ENCODE data around the gene MFGE8. TPM values are rescaled to one million over a fixed set of nuclear protein-coding genes. Genes with fewer than 3 reads are reported as not detected.

MFGE8 gene
- polyA plus RNA-seq, 1 donor from 2014 or later: 1.1 TPM

GRCh38 chr15:88872706-88873105 is 40.5 kb downstream of the MFGE8 start:
- no peaks in the 10 kb centered on the region for H3K27me3 ChIP-seq (ENCODE audit: insufficient read depth, low read depth, low read length)
- H3K36me3 ChIP-seq (ENCODE audit: insufficient read depth, low read length): no peaks in the 10 kb centered on the region
- no peaks in the 10 kb centered on the region for H3K9me2 ChIP-seq (ENCODE audit: insufficient read depth, low read length)
- no peaks in the 10 kb centered on the region for H4K20me1 ChIP-seq (ENCODE audit: insufficient read depth)
- TF ChIP-seq EP300 (conservative IDR thresholded peaks at IDR 0.05; ENCODE audit: poor library complexity, severe bottlenecking) (no peak), POLR2AphosphoS5 (IDR thresholded peaks at IDR 0.05) (no peak), EZH2 (IDR thresholded peaks at IDR 0.05; ENCODE audit: borderline replicate concordance, insufficient read depth, low read length, poor library complexity, severe bottlenecking) (no peak), SMC3 (conservative IDR thresholded peaks at IDR 0.05; ENCODE audit: poor library complexity) (no peak), RAD21 (conservative IDR thresholded peaks at IDR 0.05) (no peak), CTCF (IDR thresholded peaks at IDR 0.05; ENCODE audit: poor library complexity, severe bottlenecking) (no peak), REST (IDR thresholded peaks at IDR 0.05; ENCODE audit: borderline replicate concordance) (no peak), MXI1 (conservative IDR thresholded peaks at IDR 0.05; ENCODE audit: poor library complexity, severe bottlenecking) (no peak), TAF1 (IDR thresholded peaks at IDR 0.05; ENCODE audit: low read depth) (no peak)
- H3K4me3 ChIP-seq (ENCODE audit: low read length): no peak overlapping the region
- H3K4me2 ChIP-seq (ENCODE audit: low read length): no peak overlapping the region
- no peaks in the 10 kb centered on the region for H3F3A ChIP-seq (ENCODE audit: insufficient read depth, low read length, poor library complexity, severe bottlenecking)
- no peak overlapping the region for H2AFZ ChIP-seq (ENCODE audit: low read depth, low read length)
- H3K9ac ChIP-seq (ENCODE audit: low read length): no peak overlapping the region
- H3K79me2 ChIP-seq (replicated peaks; ENCODE audit: insufficient read depth, low read length): no peaks in the 10 kb centered on the region
- H3K9me3 ChIP-seq (ENCODE audit: low read length): no peaks in the 10 kb centered on the region
- no peak overlapping the region for H3K27ac ChIP-seq (ENCODE audit: low read length)

GRCh38 chr15:88872106-88872505 is 41.1 kb downstream of the MFGE8 start:
- no peak overlapping the region for H3K27ac ChIP-seq (ENCODE audit: low read length)
- H3K9me3 ChIP-seq (ENCODE audit: low read length): no peaks in the 10 kb centered on the region
- H3K27me3 ChIP-seq (ENCODE audit: insufficient read depth, low read depth, low read length): no peaks in the 10 kb centered on the region
- no peak overlapping the region for H2AFZ ChIP-seq (ENCODE audit: low read depth, low read length)
- H3K9ac ChIP-seq (ENCODE audit: low read length): no peak overlapping the region
- H3F3A ChIP-seq (ENCODE audit: insufficient read depth, low read length, poor library complexity, severe bottlenecking): no peaks in the 10 kb centered on the region
- no peak for TF ChIP-seq MXI1 (conservative IDR thresholded peaks at IDR 0.05; ENCODE audit: poor library complexity, severe bottlenecking)
- H3K4me2 ChIP-seq (ENCODE audit: low read length): no peak overlapping the region
- H3K4me3 ChIP-seq (ENCODE audit: low read length): no peak overlapping the region
- no peaks in the 10 kb centered on the region for H3K79me2 ChIP-seq (replicated peaks; ENCODE audit: insufficient read depth, low read length)
- H3K9me2 ChIP-seq (ENCODE audit: insufficient read depth, low read length): no peaks in the 10 kb centered on the region
- no peaks in the 10 kb centered on the region for H3K36me3 ChIP-seq (ENCODE audit: insufficient read depth, low read length)
- H4K20me1 ChIP-seq (ENCODE audit: insufficient read depth): no peaks in the 10 kb centered on the region

- H3K27ac ChIP-seq (ENCODE audit: low read length): no peak overlapping the region
- H2AFZ ChIP-seq (ENCODE audit: low read depth, low read length): no peak overlapping the region
- H3K27me3 ChIP-seq (ENCODE audit: insufficient read depth, low read depth, low read length): no peaks in the 10 kb centered on the region
- H3K79me2 ChIP-seq (replicated peaks; ENCODE audit: insufficient read depth, low read length): no peaks in the 10 kb centered on the region
- no peak overlapping the region for H3K4me2 ChIP-seq (ENCODE audit: low read length)
- TF ChIP-seq POLR2AphosphoS5 (IDR thresholded peaks at IDR 0.05) (no peak), EZH2 (IDR thresholded peaks at IDR 0.05; ENCODE audit: borderline replicate concordance, insufficient read depth, low read length, poor library complexity, severe bottlenecking) (no peak), MXI1 (conservative IDR thresholded peaks at IDR 0.05; ENCODE audit: poor library complexity, severe bottlenecking) (no peak), REST (IDR thresholded peaks at IDR 0.05; ENCODE audit: borderline replicate concordance) (no peak), SMC3 (conservative IDR thresholded peaks at IDR 0.05; ENCODE audit: poor library complexity) (no peak), TAF1 (IDR thresholded peaks at IDR 0.05; ENCODE audit: low read depth) (no peak), CTCF (IDR thresholded peaks at IDR 0.05; ENCODE audit: poor library complexity, severe bottlenecking) (no peak), EP300 (conservative IDR thresholded peaks at IDR 0.05; ENCODE audit: poor library complexity, severe bottlenecking) (no peak), RAD21 (conservative IDR thresholded peaks at IDR 0.05) (no peak)
- H3F3A ChIP-seq (ENCODE audit: insufficient read depth, low read length, poor library complexity, severe bottlenecking): no peaks in the 10 kb centered on the region
- H3K9me3 ChIP-seq (ENCODE audit: low read length): no peaks in the 10 kb centered on the region
- no peaks in the 10 kb centered on the region for H4K20me1 ChIP-seq (ENCODE audit: insufficient read depth)
- no peaks in the 10 kb centered on the region for H3K36me3 ChIP-seq (ENCODE audit: insufficient read depth, low read length)
- H3K9ac ChIP-seq (ENCODE audit: low read length): no peak overlapping the region
- no peaks in the 10 kb centered on the region for H3K9me2 ChIP-seq (ENCODE audit: insufficient read depth, low read length)
- no peak overlapping the region for H3K4me3 ChIP-seq (ENCODE audit: low read length)
Measured at GRCh38 chr15:88871313-88871712, 41.9 kb downstream of the MFGE8 start.
